GM18526 (cell line): ENCODE data around the gene LCOR.

Experiments used
- POLR2A ChIP-seq: IDR thresholded peaks from 3 replicates; pipeline ENCODE4 v1.6.1; 2011; ENCODE audit not compliant: insufficient read length; ENCODE audit errors: extremely low read depth

The LCOR gene

DNA sequence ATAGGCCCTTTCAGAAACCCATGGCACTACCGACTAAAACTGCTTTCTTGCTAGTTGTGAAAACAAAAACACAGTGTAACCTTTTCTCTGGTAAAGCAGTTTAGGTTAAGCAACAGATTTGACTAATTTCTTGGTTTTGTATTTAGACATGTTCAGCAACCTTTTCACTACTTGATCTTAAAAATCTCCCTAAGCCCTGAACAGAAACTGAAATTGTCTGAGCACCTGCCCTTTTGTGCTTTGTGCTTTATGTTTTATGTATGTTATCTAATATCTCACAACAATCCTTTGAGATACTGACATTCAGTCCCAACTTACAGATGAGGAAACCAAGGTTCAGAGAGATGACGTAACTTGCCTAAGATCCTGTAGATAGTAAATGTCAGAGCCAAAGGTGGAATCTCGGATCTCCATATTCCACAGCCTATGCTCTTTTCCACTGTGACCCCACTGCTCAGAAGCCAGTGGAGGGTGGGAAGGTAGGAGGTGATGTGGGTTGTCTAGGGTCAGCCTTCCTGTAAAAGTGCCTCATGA is 146.6 kb downstream of the LCOR start:
- no peak for TF ChIP-seq POLR2A

DNA sequence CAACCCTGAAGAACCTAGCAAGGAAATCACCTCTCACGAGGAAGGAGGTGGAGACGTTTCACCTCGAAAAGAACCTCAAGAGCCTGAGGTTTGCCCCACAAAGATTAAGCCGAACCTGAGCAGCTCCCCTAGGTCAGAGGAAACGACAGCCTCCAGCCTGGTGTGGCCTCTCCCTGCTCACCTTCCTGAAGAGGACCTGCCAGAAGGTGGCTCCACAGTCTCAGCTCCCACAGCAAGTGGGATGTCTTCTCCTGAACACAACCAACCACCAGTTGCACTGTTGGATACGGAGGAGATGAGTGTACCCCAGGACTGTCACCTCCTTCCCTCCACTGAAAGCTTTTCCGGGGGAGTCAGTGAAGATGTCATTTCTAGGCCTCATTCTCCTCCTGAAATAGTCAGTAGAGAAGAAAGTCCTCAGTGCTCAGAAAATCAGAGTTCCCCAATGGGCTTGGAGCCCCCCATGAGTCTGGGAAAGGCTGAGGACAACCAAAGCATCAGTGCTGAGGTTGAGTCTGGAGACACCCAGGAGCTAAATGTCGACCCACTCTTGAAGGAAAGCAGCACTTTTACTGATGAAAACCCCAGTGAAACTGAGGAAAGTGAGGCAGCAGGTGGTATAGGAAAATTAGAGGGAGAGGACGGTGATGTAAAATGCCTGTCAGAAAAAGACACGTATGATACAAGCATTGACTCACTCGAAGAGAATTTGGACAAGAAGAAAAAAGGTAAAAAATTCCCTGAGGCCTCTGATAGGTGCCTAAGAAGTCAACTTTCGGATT is 150.2 kb downstream of the LCOR start:
- TF ChIP-seq POLR2A: no peak

DNA sequence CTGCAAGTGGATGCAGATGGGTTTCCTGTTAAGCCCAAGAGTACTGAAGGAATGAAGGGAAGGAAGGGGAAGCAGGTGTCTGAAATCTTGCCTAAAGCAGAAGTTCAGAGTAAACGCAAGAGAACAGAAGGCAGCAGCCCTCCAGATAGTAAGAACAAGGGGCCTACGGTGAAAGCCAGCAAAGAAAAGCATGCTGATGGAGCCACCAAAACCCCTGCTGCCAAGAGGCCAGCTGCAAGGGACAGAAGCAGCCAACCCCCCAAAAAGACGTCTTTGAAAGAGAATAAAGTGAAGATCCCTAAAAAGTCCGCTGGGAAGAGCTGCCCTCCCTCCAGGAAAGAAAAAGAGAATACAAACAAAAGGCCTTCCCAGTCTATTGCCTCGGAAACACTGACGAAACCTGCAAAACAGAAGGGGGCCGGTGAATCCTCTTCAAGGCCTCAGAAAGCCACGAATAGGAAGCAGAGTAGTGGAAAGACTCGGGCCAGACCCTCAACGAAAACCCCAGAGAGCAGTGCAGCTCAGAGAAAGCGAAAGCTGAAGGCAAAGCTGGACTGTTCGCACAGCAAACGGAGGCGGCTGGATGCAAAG is 152.5 kb downstream of the LCOR start:
- TF ChIP-seq POLR2A: no peak

DNA sequence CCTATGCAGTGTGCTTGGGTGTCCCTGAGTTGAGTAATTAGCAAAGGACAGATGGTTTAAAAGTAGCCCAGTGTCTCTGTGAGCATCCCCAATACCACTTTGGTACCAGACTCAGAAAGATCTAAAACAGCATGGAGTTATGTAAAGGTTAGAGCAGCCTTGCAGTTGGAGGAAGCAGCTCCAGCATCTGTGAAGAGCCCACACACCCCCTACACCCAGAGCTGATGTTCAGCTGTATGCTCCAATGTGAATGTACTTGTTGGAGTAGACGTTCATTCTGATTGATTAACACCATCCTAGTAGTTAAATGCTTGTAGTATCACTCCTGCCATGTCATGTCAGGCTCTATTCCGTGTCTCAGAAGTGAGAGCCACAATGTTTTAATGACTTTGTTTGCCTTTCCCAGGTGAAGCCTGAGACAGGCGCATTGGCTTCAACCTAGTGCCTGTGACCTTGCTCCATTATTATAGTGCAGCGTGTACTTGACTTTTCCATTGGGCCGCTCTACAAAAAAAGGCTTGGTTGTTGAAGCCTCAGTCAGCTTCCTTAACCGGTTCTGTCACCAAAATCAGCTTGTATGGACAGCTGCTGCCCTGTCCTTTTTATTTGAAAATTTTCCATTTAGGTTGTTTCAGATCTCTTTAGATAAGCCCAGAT is 154.2 kb downstream of the LCOR start:
- TF ChIP-seq POLR2A: no peak

DNA sequence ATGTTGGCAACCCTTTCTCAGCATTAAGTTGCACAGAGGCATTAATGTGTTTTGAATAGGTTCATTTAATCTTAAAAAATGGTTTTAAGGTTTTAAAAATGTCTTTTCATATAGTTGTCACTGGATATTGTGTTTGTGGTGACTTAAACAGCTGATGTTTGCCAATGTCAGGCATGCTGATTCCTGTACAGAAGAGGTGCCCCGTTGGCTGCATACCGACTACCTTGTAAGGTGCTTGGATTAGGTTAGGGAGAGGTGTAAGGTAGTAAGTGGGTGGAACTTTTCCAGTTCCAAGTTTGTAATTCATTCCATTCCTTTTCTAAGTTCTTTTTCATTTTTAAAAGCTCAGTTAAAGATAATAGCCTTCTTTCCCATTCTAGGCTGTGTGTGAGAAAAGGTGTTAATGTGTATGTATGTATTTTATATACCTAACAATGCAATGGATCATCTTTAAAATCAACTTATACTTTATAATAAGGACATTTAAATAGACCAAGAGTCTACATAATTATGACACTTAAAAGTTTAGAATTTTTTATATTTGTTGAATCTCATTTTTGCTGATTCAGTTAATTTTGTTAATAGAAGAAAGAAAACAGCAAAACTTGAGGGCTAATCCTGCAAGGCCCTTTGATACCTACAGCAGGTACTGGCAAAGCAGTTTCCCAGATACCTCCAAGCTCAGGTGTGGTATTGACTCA is 155.2 kb downstream of the LCOR start:
- no peak for TF ChIP-seq POLR2A

DNA sequence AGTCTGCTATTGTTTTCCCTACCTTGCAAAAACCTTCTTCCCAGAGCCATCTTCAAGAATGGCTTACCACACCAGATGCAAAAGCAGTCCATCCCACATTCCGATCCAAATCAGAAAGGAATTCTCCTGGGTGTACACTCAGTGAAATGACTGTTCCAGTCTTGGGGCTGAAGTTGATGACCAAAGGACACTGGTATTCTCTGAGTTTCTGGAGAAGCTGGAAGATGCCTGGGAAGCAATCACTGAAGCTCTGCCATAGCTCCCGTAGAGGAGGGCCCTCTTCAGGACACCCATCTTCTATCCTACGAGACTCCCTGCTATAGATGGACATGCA is 155.7 kb downstream of the LCOR start:
- TF ChIP-seq POLR2A: no peak

DNA sequence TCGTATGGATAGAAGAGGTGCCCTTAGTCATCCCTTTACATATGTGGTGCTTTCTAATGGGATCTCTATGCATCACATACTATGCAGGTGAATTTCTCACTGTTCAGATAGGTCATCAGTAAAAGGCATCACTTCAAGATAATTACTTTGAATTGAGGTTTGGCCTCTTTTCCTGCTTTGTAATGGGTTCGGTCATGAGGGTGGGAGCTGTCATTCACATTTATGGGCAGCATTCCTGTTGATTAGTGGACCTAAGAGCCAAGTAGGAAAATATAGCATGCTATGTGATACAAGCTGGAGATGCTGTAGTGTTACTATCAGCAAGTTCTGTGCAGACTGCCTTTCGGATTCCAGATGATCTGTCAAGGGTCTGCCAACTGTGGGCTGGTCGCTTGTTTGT is 156.3 kb downstream of the LCOR start:
- no peak for TF ChIP-seq POLR2A

DNA sequence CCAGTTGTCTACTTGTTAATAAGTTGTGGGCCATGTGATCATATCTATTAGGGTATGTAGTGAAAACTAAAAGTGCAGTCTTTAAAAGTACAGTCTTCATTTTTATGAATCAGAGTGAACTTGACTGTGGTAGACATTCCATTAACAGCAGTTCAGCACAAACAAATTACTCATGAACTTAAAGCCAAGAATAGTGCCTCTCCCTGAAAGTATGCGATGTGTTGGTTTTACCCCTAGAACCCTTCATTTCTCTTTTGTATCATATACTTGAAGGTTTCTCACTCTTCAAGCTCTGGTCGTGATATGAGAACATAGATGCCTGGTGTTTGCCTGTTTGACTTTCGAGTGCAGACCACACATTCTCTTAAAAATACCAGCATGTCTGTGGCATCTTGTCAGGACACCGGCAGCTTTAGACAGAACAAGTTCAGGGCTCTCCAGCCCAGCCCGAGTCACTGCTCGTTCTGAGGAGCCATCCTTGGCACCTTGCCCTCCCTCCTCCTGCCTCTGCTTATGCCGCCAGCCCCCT is 159.3 kb downstream of the LCOR start:
- no peak for TF ChIP-seq POLR2A

DNA sequence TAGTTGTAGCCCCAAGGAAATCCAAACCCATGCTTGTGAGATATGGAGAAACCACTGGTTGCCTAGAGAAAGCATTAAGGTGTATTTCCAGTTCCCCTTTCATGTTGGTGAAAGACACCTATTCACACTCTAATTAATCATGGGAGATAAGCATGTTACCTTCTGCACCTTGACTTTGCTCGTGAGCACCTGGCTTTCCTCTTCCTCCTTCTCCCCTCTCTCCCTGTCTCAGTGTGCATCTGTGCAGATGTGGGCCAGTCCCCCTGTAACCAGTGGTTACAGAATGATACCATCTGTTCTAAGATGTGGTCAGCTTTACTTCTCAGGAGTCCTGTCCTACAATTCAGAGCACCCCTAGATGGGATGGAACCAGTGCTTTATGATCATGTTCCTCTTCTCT is 160.6 kb downstream of the LCOR start:
- TF ChIP-seq POLR2A: no peak

DNA sequence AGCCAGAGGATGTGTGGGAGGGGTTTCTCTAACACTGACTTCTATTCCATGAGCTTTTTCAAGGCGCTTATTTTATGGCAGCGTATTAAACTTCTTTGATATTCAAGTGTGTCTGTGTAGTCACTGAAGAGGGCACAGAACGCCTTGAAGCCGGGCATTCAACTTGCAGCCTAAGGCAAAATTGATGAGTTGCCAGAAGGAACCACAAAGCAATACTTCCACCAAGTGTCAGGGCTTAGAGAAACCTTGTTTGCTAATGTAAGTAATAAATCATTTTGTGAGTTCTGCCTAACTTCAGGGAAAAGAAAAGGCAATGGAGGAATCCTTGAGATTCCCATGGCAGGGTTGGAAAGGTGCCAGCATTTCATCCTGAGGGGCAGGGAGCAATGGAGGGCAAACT is 163.8 kb downstream of the LCOR start:
- TF ChIP-seq POLR2A: no peak

DNA sequence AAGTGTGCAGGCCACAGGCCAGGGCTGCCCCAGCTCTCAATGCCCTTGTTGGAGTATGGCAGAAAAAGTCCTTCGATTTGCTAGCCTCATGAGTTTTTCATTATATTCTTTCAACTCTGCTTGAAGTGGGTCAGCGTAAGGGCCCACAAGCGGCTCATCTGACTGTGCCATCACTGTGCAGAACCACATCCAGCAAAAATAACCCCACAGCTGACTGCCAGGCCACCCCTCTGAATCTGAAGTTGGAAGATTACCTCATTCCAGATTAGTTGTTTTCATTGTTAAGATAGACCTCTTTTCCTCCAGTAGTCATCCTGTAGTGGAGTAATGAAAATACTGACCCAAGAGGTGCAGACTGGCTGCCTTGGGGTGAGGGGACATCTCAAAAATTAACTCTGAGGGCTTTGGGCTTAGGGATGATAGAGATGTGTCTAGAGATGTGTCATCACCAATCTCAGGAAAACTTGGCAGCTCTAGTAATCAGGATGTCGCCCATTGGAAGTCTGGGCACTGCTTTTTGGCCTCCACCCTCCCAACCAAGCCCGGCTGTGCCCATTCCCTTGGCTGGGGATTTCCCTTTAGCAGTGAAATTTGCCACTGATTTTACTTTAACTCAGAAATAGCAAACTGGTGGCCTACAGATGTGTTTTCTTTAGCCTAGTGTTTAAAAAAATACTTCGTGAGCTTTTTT is 164.3 kb downstream of the LCOR start:
- TF ChIP-seq POLR2A: no peak

DNA sequence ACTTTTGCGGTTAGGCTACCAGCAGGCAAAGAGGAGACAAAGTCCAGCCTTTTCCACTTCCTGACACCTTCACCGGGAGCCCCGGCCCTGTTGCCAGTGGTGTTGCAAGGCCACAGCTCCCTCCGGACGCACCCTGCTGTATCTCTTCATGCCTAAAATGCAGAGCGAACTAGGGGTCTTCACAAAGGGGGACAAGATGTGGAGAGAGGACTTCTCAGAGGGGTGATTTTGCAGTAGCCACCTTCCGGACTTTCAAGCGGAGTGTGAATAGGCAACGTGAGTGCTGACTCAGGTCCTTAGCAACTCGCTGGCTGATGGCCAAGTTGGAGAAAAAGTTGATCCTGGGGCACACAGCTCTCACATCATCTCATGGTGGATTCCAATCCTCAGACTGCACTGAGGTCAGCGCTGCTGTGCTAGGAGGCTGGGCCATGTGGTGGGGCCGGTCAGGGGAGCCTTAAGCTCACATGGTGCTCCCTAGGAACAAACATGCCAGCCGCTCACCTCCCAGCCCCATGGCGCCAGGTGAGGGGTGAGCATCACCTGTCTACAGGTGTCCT is 166.3 kb downstream of the LCOR start:
- TF ChIP-seq POLR2A: no peak

DNA sequence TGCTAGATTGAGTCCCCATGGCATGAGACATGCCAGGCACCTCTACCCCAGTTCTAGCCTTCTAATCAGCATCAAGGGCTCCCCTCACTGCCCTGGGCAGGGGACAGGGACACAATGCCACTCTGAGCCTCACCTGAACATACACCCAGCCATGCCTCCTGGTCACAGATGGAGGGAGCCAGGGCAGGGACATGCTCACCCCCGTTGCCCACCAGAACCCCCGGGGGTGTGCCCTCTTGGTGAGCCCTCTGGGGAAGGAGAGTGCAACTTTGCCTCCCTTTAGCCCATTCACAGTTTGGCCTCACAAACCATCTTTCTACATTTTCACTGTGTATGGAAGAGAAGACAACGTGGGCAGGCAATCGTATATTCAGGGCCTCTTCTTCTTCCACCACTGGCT is 167.2 kb downstream of the LCOR start:
- TF ChIP-seq POLR2A: no peak

DNA sequence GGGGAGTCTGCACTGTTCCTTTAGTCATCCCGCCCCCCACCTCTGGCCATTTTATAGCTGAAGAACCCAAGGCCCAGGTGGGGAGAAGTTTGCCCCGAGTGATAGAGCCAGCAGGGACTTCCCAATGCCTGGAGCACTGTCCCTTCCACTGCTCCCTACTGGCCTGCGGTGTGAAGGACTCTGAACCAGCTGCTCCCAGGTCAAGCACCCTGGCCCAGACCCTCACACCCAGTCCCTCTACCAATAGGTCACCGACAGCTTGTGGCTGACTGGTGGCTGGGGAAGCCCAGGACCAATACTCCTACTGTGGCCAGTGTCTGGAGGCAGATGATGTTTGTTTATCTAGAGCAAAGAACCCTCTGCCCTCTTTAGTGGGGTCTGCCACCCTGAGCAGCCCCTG is 167.9 kb downstream of the LCOR start:
- no peak for TF ChIP-seq POLR2A

DNA sequence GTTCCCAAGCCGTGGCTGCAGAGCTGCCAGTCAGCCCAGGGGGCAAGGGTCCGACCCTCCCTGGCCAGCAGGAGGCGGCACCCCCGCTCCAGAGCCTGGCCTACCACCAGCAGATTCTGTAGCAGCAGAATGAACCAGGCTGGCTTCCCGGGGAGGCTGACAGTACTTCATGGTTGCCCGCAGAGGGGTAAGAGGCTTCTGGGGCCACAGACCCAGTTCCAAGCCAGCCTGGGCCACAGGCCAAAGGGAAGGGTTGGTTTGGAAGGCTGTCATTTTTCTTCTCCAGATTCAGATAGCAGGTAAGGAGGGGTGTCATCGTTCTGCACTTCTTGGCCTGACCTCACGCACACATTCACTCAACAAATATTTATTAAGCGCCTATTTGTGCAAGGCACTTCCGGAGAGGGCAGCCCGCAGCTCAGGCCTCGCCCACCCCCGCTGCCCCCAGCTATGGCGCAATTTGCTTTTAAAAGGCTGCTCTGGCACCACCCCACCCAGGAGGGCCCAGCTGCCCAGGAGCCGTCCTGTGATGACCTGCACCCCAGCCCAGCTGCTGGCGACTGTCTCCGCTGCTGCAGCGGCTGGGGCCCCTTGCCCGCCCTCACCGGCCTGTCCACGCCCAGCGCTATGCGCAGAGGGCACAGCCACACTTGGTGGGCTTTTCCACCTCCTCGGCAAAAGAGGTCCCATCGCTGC is 168.5 kb downstream of the LCOR start:
- TF ChIP-seq POLR2A: no peak
